Measurements from ENCODE around the gene ASCL5.

The ASCL5 gene

GRCh38 chr1:201156819-201157218 is 29.8 kb upstream of the ASCL5 start:
- TF ChIP-seq CTCF (IDR thresholded peaks at IDR 0.05): no peak

- TF ChIP-seq CTCF (IDR thresholded peaks at IDR 0.05): no peak
These were observed 29.4 kb upstream of the ASCL5 start for GRCh38 chr1:201156346-201156745.

GRCh38 chr1:201155354-201155753 is 28.4 kb upstream of the ASCL5 start:
- no peak for TF ChIP-seq CTCF (IDR thresholded peaks at IDR 0.05)

GRCh38 chr1:201154389-201155165 is 27.6 kb upstream of the ASCL5 start, which contains the start of gene TMEM9:
Gene TMEM9, minus strand, starts transcription at chr1:201154474. Its CDS starts 551 bp downstream, at chr1:201153923.
- no peak for TF ChIP-seq CTCF (IDR thresholded peaks at IDR 0.05)

GRCh38 chr1:201153474-201154388 is 26.7 kb upstream of the ASCL5 start:
- TF ChIP-seq CTCF (IDR thresholded peaks at IDR 0.05): no peak

- TF ChIP-seq CTCF (IDR thresholded peaks at IDR 0.05): peak; percentile 66
These were observed 22.4 kb upstream of the ASCL5 start for GRCh38 chr1:201149400-201149799.

GRCh38 chr1:201147396-201148015 is 20.5 kb upstream of the ASCL5 start:
- TF ChIP-seq CTCF (IDR thresholded peaks at IDR 0.05): no peak
